Tibial artery (tissue), 4 donors: ENCODE data around the gene MACROD2.

ENCODE experiments used
- DNase-seq, 2 donors: peaks; one replicate each; pipeline ENCODE4 v3.0.0-alpha.2; 2019
- H3K27ac ChIP-seq, 2 donors: fragments of 200-600 bp; sonication (generic) in 1 of 2; 1 replicate in 1 of 2; 2 replicates in 1 of 2; pipeline ENCODE4 v1.5.1; 2018 to 2019; ENCODE audit warnings: mild to moderate bottlenecking in 1 of 2
- H3K27me3 ChIP-seq, 2 donors: fragments of 200-600 bp; sonication (generic) in 1 of 2; one replicate each; pipeline versions ENCODE4 v1.5.1 to v1.6.0; 2016 to 2019
- H3K36me3 ChIP-seq, 3 donors: fragments of 200-600 bp; sonication (generic) in 2 of 3; one replicate each; pipeline ENCODE4 v1.5.1; 2016 to 2019; ENCODE audit warnings: mild to moderate bottlenecking in 2 of 3
- H3K4me1 ChIP-seq, 4 donors: fragments of 200-600 bp; sonication (generic) in 2 of 4; 1 replicate in 3 of 4; 2 replicates in 1 of 4; pipeline ENCODE4 v1.5.1; 2016 to 2019
- H3K4me3 ChIP-seq, 2 donors: fragments of 200-600 bp; sonication (generic) in 1 of 2; 1 replicate in 1 of 2; 2 replicates in 1 of 2; pipeline ENCODE4 v1.5.1; 2018 to 2019; ENCODE audit warnings: mild to moderate bottlenecking in 2 of 2
- H3K9me3 ChIP-seq, 3 donors: fragments of 200-600 bp; sonication (generic) in 1 of 3; one replicate each; pipeline ENCODE4 v1.5.1; 2016 to 2019
- CTCF ChIP-seq, 2 experiments: fragments of 200-600 bp in 1 of 2; fragments of 450-650 bp in 1 of 2; IDR thresholded peaks; one replicate each; pipeline ENCODE4 v1.5.1; 2017 to 2019; ENCODE audit warnings: antibody characterized with exemption in 2 of 2, mild to moderate bottlenecking in 1 of 2, moderate library complexity in 1 of 2
- intact Hi-C: fragments of 100-400 bp; cut with DNase I; formaldehyde crosslinking; loops from one replicate; pipeline ENCODE4 v1.15.0; 2023; ENCODE audit warnings: low total_unique reads

Gene MACROD2

GRCh38 chr20:15026759-15027158, 1031.4 kb downstream of the MACROD2 start:
- DNase-seq: no peak
- H3K4me3 ChIP-seq: no peak overlapping the region
- intact Hi-C loops: no loop called here
- no peaks in the 10 kb centered on the region for H3K27me3 ChIP-seq
- no peak overlapping the region for H3K27ac ChIP-seq
- H3K36me3 ChIP-seq: no peaks in the 10 kb centered on the region
- no peaks in the 10 kb centered on the region for H3K9me3 ChIP-seq
- TF ChIP-seq CTCF (IDR thresholded peaks at IDR 0.05): no peak
- no peaks in the 10 kb centered on the region for H3K4me1 ChIP-seq

GRCh38 chr20:15030826-15031225, 1035.5 kb downstream of the MACROD2 start:
- no peaks in the 10 kb centered on the region for H3K27me3 ChIP-seq
- H3K9me3 ChIP-seq: no peaks in the 10 kb centered on the region
- no peaks in the 10 kb centered on the region for H3K36me3 ChIP-seq
- no peak overlapping the region for H3K27ac ChIP-seq
- H3K4me3 ChIP-seq: no peak overlapping the region
- TF ChIP-seq CTCF (IDR thresholded peaks at IDR 0.05): no peak
- no peak for DNase-seq
- no peaks in the 10 kb centered on the region for H3K4me1 ChIP-seq
- intact Hi-C loops: no loop called here

- no peaks in the 10 kb centered on the region for H3K36me3 ChIP-seq
- no peak for DNase-seq
- no peak overlapping the region for H3K4me3 ChIP-seq
- no peaks in the 10 kb centered on the region for H3K27me3 ChIP-seq
- H3K9me3 ChIP-seq: no peaks in the 10 kb centered on the region
- TF ChIP-seq CTCF (IDR thresholded peaks at IDR 0.05): no peak
- intact Hi-C loops: no loop called here
- no peak overlapping the region for H3K27ac ChIP-seq
- H3K4me1 ChIP-seq: no peaks in the 10 kb centered on the region
Measured at GRCh38 chr20:15031546-15032351, 1036.4 kb downstream of the MACROD2 start.

- Histone ChIP-seq H3K9me3 (no peaks in the 10 kb centered on the region), H3K27ac (no peak overlapping the region), H3K36me3 (no peaks in the 10 kb centered on the region), H3K4me1 (no peaks in the 10 kb centered on the region), H3K27me3 (no peaks in the 10 kb centered on the region), H3K4me3 (no peak overlapping the region)
- TF ChIP-seq CTCF (IDR thresholded peaks at IDR 0.05): no peak
- intact Hi-C loops: no loop called here
- DNase-seq: no peak
Measured at GRCh38 chr20:15032352-15032622, 1037.0 kb downstream of the MACROD2 start.

- Histone ChIP-seq H3K4me3 (no peak overlapping the region), H3K4me1 (no peaks in the 10 kb centered on the region), H3K27ac (no peak overlapping the region), H3K9me3 (no peaks in the 10 kb centered on the region), H3K36me3 (no peaks in the 10 kb centered on the region), H3K27me3 (no peaks in the 10 kb centered on the region)
- no peak for TF ChIP-seq CTCF (IDR thresholded peaks at IDR 0.05)
- no peak for DNase-seq
- intact Hi-C loops: no loop called here
Measured at GRCh38 chr20:15033269-15033668, 1038.0 kb downstream of the MACROD2 start.

GRCh38 chr20:15033891-15034290, 1038.6 kb downstream of the MACROD2 start:
- H3K27ac ChIP-seq: no peak overlapping the region
- intact Hi-C loops: no loop called here

More at GRCh38 chr20:15033891-15034290, 1038.6 kb downstream of the MACROD2 start:
- H3K27me3 ChIP-seq: no peaks in the 10 kb centered on the region
- TF ChIP-seq CTCF (IDR thresholded peaks at IDR 0.05): no peak
- H3K9me3 ChIP-seq: no peaks in the 10 kb centered on the region
- H3K4me3 ChIP-seq: no peak overlapping the region
- no peak for DNase-seq
- no peaks in the 10 kb centered on the region for H3K36me3 ChIP-seq
- no peaks in the 10 kb centered on the region for H3K4me1 ChIP-seq
